ENCODE results near the gene ATXN1.

DNA sequence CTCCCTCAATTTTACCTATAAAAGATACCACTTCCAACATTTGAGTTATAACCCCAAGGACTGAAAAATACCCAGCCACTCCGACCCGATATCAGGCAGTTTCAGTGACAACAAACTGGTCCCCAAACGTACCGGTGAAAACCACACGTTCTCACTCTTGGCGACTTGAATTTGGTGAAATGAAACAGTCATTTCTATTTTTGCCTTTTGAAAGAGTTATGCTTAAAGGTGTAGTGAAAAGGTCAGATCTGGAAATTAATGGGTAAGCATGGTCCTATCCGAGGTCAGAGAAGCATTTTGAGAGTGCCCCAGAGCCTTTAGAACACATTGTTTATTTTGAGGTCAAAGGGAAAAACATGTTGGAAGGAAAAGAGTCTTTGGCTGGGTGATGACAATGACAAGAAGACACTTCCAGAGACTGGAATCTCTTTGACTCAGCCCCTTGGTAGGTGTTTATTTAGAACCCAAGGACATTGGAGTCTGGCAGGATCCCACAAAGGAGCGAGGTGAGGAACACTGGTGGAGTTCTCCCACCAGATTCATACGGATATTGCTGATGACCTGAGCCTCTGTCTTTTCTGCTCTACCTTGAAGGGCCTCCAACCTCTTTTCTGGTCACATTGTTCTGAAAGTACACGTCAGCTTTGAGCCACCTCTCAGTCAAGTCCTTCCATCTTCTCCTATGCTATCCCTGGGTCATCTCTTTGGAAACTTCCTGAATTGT lies 287.9 kb downstream of the ATXN1 start:
- TF ChIP-seq, protein P1, sequence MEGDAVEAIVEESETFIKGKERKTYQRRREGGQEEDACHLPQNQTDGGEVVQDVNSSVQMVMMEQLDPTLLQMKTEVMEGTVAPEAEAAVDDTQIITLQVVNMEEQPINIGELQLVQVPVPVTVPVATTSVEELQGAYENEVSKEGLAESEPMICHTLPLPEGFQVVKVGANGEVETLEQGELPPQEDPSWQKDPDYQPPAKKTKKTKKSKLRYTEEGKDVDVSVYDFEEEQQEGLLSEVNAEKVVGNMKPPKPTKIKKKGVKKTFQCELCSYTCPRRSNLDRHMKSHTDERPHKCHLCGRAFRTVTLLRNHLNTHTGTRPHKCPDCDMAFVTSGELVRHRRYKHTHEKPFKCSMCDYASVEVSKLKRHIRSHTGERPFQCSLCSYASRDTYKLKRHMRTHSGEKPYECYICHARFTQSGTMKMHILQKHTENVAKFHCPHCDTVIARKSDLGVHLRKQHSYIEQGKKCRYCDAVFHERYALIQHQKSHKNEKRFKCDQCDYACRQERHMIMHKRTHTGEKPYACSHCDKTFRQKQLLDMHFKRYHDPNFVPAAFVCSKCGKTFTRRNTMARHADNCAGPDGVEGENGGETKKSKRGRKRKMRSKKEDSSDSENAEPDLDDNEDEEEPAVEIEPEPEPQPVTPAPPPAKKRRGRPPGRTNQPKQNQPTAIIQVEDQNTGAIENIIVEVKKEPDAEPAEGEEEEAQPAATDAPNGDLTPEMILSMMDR (IDR thresholded peaks at IDR 0.05): no peak
- TF ChIP-seq POLR2A (IDR thresholded peaks at IDR 0.05): no peak

Measured in lower leg skin (tissue), 3 donors.